ENCODE measurements around the gene B3GALT6.

B3GALT6 gene

DNA sequence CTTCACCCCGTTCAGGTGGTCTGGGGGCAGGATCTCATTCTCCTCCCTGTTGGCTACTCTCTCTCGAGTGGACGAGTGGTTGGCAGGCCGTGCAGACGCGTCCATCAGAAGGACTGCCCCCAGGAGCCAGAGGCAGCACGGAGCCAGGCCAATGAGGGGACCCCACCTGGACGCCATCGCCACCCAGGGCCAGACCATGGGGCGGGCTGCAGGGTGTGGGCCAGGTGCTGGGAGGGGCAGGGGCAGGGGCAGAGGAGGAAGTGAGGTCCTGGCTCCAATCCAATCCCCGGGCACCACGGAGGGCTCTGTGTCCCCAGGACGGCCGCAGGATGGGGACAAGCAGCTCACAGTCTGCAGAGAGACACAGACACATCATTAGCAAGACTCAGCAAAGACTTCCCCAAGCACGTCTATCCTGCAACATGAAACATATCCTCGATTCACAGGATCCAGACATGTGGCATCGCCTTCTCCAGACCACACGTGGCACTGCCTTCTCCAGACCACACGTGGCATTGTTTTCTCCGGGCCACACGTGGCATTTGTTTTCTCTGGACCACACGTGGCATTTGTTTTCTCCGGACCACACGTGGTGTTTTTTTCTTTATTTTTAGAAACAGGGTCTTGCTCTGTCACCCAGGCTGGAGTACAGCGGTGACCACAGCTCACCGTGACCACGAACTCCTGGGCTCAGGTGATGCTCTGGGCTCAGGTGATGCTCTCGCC lies 3.3 kb upstream of the B3GALT6 start:
- no peak overlapping the region for H3K4me3 ChIP-seq (ENCODE audit: low read depth, low read length)
- DNase-seq (ENCODE audit: low read depth), result no peak
- TF ChIP-seq, protein P1, sequence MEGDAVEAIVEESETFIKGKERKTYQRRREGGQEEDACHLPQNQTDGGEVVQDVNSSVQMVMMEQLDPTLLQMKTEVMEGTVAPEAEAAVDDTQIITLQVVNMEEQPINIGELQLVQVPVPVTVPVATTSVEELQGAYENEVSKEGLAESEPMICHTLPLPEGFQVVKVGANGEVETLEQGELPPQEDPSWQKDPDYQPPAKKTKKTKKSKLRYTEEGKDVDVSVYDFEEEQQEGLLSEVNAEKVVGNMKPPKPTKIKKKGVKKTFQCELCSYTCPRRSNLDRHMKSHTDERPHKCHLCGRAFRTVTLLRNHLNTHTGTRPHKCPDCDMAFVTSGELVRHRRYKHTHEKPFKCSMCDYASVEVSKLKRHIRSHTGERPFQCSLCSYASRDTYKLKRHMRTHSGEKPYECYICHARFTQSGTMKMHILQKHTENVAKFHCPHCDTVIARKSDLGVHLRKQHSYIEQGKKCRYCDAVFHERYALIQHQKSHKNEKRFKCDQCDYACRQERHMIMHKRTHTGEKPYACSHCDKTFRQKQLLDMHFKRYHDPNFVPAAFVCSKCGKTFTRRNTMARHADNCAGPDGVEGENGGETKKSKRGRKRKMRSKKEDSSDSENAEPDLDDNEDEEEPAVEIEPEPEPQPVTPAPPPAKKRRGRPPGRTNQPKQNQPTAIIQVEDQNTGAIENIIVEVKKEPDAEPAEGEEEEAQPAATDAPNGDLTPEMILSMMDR (IDR thresholded peaks at IDR 0.05; ENCODE audit: low read depth, low read length), result no peak

DNA sequence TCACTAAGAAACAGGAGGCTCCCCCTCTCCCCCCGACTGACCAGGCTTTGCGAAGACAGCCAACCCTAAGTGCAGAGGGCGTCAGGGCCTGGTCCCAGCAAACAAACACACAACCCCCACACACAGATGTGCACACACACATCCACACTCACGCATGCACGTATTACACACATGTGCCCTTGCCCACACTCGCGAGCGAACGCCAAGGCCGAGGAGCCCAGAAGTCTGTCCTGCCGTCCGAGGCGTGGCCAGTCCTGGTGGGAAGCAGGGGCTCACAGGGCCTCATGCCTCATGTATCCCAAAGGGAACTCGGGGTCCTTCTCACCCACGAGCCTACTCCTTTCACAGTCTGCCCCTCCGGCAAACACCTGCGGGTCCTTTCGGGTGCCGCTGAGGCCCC lies 2.3 kb upstream of the B3GALT6 start:
- TF ChIP-seq, protein P1 (IDR thresholded peaks at IDR 0.05; ENCODE audit: low read depth, low read length), result no peak
- TF ChIP-seq, protein P2, sequence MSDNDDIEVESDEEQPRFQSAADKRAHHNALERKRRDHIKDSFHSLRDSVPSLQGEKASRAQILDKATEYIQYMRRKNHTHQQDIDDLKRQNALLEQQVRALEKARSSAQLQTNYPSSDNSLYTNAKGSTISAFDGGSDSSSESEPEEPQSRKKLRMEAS (IDR thresholded peaks at IDR 0.05; ENCODE audit: low read depth, low read length), result no peak
- TF ChIP-seq POLR2A (IDR thresholded peaks at IDR 0.05; ENCODE audit: extremely low read depth, insufficient read length) (no peak), MYC (IDR thresholded peaks at IDR 0.05; ENCODE audit: low read depth, low read length) (no peak)
- no peak for DNase-seq (ENCODE audit: low read depth)
- H3K4me3 ChIP-seq (ENCODE audit: low read depth, low read length), result no peak overlapping the region

DNA sequence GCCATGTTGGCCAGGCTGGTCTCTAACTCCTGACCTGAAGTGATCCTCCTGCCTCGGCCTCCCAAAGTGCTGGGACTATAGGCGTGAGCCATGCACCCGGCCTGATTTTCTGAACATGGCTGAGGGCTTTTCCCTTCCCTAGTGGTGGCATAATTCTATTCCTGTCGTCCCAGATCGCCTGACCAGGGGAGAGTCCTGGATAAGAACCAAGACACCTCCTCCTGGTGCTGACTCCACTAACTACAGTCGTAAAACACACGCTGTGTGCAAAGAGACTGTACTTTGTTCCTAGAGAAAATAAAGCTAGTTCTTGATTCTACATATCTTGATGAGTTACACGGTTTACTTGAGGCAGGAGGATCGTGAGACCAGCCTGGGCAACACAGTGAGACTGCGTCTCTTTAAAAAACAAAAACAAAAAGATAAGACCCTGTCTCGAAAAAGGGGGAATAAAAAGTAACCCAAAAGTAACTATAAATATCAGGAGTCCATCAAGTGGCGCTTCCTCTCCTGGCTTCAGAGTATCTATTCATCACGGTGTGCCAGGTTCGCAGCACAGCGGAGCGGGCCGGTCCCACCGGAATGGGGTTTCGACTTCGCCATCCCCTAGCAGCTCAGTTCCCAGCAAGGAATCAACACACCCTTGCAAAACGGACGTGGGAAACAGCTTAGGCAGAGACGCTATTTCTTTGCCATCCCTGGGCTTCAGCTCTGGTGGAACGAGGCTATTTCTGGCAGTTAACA lies 1.2 kb upstream of the B3GALT6 start:
- H3K4me3 ChIP-seq (ENCODE audit: low read depth, low read length), result peak overlapping the region; percentile 98
- TF ChIP-seq MYC (IDR thresholded peaks at IDR 0.05; ENCODE audit: low read depth, low read length) (no peak), POLR2A (IDR thresholded peaks at IDR 0.05; ENCODE audit: extremely low read depth, insufficient read length) (no peak)
- TF ChIP-seq, protein P1 (IDR thresholded peaks at IDR 0.05; ENCODE audit: low read depth, low read length), result no peak
- TF ChIP-seq, protein P2 (IDR thresholded peaks at IDR 0.05; ENCODE audit: low read depth, low read length), result no peak
- DNase-seq (ENCODE audit: low read depth), result peak; percentile 41

DNA sequence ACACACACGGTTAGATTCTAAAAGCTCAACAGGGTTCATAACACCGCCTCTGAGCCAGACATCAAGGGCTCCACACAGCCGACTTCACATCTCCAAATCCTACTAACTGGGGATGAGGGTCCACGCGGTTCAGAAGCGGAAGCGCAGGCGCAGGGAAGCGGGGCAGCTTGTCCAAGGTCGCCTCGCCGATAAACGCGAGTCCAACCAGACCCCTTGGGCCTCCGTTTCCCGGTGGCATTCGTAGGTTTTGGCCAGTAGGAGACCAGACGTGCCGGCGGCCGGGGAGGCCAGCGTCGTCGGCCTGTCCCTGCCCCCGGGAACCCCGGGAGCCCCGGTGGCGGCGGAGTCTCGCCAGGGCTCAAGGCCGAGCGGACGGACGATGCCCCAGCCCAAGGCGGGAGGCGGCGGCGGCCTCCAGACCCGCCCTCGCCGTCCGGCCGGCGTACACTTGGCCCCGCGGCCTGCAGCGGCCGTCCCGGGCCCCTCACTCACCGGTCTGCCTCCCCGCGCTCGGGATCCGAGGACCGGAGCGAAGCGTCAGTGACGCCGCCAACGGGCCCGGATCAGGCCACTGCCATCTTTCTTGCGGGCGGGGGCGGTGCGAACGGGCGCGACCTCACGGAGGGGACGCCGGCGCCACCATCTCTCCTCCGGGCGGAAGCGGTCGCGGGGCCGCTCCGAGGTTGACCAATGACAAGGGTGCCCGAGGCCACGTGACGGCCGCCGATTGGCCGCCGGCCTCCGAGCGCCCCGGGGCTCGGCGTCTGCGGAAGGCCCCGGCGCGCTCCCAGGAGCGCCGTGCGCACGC lies 433 bp upstream of the B3GALT6 start, which contains the start of gene SDF4:
TSS of gene SDF4 (minus strand) at position 602 of the 808 bp plus-strand sequence. CDS start 3,229 bp downstream, outside the sequence.
- peak within 1 kb of the TSS; percentile 98 for H3K4me3 ChIP-seq (ENCODE audit: low read depth, low read length)
- TF ChIP-seq, protein P2 (IDR thresholded peaks at IDR 0.05; ENCODE audit: low read depth, low read length), result peak; percentile 91
- TF ChIP-seq, protein P1 (IDR thresholded peaks at IDR 0.05; ENCODE audit: low read depth, low read length), result no peak
- peak; percentile 69 for TF ChIP-seq POLR2A (IDR thresholded peaks at IDR 0.05; ENCODE audit: extremely low read depth, insufficient read length)
- TF ChIP-seq MYC (IDR thresholded peaks at IDR 0.05; ENCODE audit: low read depth, low read length), result peak; percentile 63
- DNase-seq (ENCODE audit: low read depth), result peak; percentile 97

DNA sequence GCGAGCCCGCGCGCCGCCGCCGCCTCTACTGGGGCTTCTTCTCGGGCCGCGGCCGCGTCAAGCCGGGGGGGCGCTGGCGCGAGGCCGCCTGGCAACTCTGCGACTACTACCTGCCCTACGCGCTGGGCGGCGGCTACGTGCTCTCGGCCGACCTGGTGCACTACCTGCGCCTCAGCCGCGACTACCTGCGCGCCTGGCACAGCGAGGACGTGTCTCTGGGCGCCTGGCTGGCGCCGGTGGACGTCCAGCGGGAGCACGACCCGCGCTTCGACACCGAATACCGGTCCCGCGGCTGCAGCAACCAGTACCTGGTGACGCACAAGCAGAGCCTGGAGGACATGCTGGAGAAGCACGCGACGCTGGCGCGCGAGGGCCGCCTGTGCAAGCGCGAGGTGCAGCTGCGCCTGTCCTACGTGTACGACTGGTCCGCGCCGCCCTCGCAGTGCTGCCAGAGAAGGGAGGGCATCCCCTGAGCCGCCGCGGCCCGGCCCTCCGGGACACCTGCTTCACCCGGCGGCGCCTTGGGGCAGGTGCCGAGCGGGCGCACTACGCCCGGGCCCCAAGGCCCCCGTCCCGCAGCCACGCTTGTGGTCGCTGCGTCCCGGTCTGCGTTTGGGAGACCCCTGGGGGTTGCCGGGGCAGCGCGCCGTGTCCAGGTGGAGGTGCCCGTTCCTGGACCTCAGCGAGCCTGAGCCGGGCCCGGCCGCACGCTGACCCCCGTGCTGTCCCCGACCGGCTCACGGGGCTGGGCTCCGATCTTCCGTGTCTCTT lies 944 bp downstream of the B3GALT6 start:
- TF ChIP-seq POLR2A (IDR thresholded peaks at IDR 0.05; ENCODE audit: extremely low read depth, insufficient read length), result no peak
- TF ChIP-seq, protein P2 (IDR thresholded peaks at IDR 0.05; ENCODE audit: low read depth, low read length), result no peak
- TF ChIP-seq MYC (IDR thresholded peaks at IDR 0.05; ENCODE audit: low read depth, low read length), result no peak
- TF ChIP-seq, protein P1 (IDR thresholded peaks at IDR 0.05; ENCODE audit: low read depth, low read length), result no peak
- DNase-seq (ENCODE audit: low read depth), result no peak
- H3K4me3 ChIP-seq (ENCODE audit: low read depth, low read length), result peak overlapping the region; percentile 48
